ENCODE data around the gene UNK.

- TF ChIP-seq ZNF792 (CRISPR knock-in tag; IDR thresholded peaks at IDR 0.05) (0 out of 2 replicates have a peak, but pooled peaks have one; percentile 46), RFX1 (IDR thresholded peaks at IDR 0.05) (no peak), CENPT (CRISPR knock-in tag; IDR thresholded peaks at IDR 0.05; ENCODE audit: low read depth) (no peak), ZSCAN9 (CRISPR knock-in tag; IDR thresholded peaks at IDR 0.05; ENCODE audit: borderline replicate concordance) (no peak), FOXP1 (IDR thresholded peaks at IDR 0.05) (no peak), FOXP1 (CRISPR knock-in tag; IDR thresholded peaks at IDR 0.05) (no peak), ESRRA (CRISPR knock-in tag; IDR thresholded peaks at IDR 0.05; ENCODE audit: low read depth) (peak; percentile 24; the same call in 1 of the 2 replicates), ZNF839 (CRISPR knock-in tag; IDR thresholded peaks at IDR 0.05; ENCODE audit: borderline replicate concordance) (no peak), SP1 (IDR thresholded peaks at IDR 0.05) (no peak), SP1 (CRISPR knock-in tag; IDR thresholded peaks at IDR 0.05) (no peak)
- TF ChIP-seq, protein P1, sequence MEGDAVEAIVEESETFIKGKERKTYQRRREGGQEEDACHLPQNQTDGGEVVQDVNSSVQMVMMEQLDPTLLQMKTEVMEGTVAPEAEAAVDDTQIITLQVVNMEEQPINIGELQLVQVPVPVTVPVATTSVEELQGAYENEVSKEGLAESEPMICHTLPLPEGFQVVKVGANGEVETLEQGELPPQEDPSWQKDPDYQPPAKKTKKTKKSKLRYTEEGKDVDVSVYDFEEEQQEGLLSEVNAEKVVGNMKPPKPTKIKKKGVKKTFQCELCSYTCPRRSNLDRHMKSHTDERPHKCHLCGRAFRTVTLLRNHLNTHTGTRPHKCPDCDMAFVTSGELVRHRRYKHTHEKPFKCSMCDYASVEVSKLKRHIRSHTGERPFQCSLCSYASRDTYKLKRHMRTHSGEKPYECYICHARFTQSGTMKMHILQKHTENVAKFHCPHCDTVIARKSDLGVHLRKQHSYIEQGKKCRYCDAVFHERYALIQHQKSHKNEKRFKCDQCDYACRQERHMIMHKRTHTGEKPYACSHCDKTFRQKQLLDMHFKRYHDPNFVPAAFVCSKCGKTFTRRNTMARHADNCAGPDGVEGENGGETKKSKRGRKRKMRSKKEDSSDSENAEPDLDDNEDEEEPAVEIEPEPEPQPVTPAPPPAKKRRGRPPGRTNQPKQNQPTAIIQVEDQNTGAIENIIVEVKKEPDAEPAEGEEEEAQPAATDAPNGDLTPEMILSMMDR (CRISPR knock-in tag; IDR thresholded peaks at IDR 0.05) = no peak
These were observed 20.2 kb upstream of the UNK start for GRCh38 chr17:75764417-75764710.

Measured in HepG2 (cell line).